CD4-positive, alpha-beta T cell treated with Interleukin-6 for 4 hours (primary cell): ENCODE data around the gene C5AR1.

Experiments used
- DNase-seq: peaks from one replicate; pipeline ENCODE4 v3.0.0-alpha.2; 2020; ENCODE audit warnings: mixed read lengths

C5AR1 gene

DNA sequence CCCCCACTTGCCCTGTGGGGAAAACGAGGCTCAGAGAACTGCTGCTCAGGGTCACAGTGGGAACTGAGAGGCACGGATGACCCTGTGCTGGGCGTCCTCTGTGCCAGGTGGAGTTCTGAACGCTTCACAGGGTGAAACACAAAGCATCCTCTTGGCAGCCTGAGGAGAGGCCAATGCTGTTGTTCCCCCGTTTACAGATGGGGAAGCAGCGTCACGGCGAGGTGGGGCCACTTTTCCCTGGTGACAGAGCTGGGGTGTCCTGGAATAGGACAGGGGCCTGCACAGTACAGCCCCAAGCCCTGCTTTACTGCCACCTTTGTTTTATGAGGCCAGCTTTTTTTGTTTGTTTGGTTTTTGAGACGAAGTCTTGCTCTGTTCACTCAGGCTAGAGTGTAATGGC is 61.6 kb downstream of the C5AR1 start:
- no peak for DNase-seq
